GM19395 (cell line): ENCODE results near the gene GYPA.
"Not testable (repeated sequence)": the region's sequence is repeated elsewhere in the genome, so short reads cannot be mapped to it uniquely, and the experiment has no call there.

Source experiments
- ATAC-seq: cut with Tn5 transposase; IDR thresholded peaks from one replicate; pipeline ENCODE4 v1.9.1; 2021; ENCODE audit warnings: mild to moderate bottlenecking, moderate library complexity; ENCODE audit not compliant: unreplicated experiment

The GYPA gene

GRCh38 chr4:144129336-144129875 lies 11.1 kb downstream of the GYPA start:
- not testable (repeated sequence) for ATAC-seq

- not testable (repeated sequence) for ATAC-seq
These were observed 11.7 kb downstream of the GYPA start for GRCh38 chr4:144128709-144129320.

- ATAC-seq, result not testable (repeated sequence)
These were observed 15.4 kb downstream of the GYPA start for GRCh38 chr4:144125109-144125508.

- ATAC-seq, result not testable (repeated sequence)
These were observed 16.4 kb downstream of the GYPA start for GRCh38 chr4:144123982-144124635.

GRCh38 chr4:144123269-144123668 lies 17.2 kb downstream of the GYPA start:
- ATAC-seq, result not testable (repeated sequence)

- not testable (repeated sequence) for ATAC-seq
These were observed 20.8 kb downstream of the GYPA start for GRCh38 chr4:144119752-144120151.

- no peak for ATAC-seq
These were observed 25.0 kb downstream of the GYPA start for GRCh38 chr4:144115519-144115918.

GRCh38 chr4:144113546-144113945 lies 27.0 kb downstream of the GYPA start:
- no peak for ATAC-seq

GRCh38 chr4:144104509-144105130 lies 35.9 kb downstream of the GYPA start:
- ATAC-seq, result no peak

- ATAC-seq, result not testable (repeated sequence)
These were observed 42.7 kb downstream of the GYPA start for GRCh38 chr4:144097776-144098175.

GRCh38 chr4:144093995-144094394 lies 46.5 kb downstream of the GYPA start:
- ATAC-seq, result not testable (repeated sequence)

- ATAC-seq, result not testable (repeated sequence)
These were observed 49.3 kb downstream of the GYPA start for GRCh38 chr4:144091181-144091580.

- no peak for ATAC-seq
These were observed 49.8 kb downstream of the GYPA start for GRCh38 chr4:144090744-144091143.

- ATAC-seq, result not testable (repeated sequence)
These were observed 58.5 kb downstream of the GYPA start for GRCh38 chr4:144082053-144082452.

GRCh38 chr4:144080135-144080534 lies 60.4 kb downstream of the GYPA start:
- not testable (repeated sequence) for ATAC-seq

GRCh38 chr4:144078746-144079145 lies 61.8 kb downstream of the GYPA start:
- not testable (repeated sequence) for ATAC-seq

- ATAC-seq, result not testable (repeated sequence)
These were observed 79.0 kb downstream of the GYPA start for GRCh38 chr4:144061556-144061955.

GRCh38 chr4:144060234-144060859 lies 80.2 kb downstream of the GYPA start:
- not testable (repeated sequence) for ATAC-seq
